Neural progenitor cell (in vitro differentiated cells): ENCODE data around the gene LETMD1. TPM values are rescaled to one million over a fixed set of nuclear protein-coding genes. Genes with fewer than 3 reads are reported as not detected.

ENCODE experiments used
- DNase-seq: peaks from one replicate; pipeline ENCODE4 v3.0.0-alpha.2; 2016; ENCODE audit warnings: low spot score
- H2AFZ ChIP-seq: fragments of 200-600 bp; sonication (generic); replicated peaks from 2 replicates; pipeline ENCODE4 v1.6.1; 2016; ENCODE audit warnings: antibody characterized with exemption
- H3F3A ChIP-seq: fragments of 200-600 bp; sonication (generic); 2 replicates; pipeline ENCODE4 v1.6.1; 2016; ENCODE audit warnings: antibody characterized with exemption, low read depth
- H3K27ac ChIP-seq: fragments of 200-600 bp; sonication (generic); 2 replicates; pipeline ENCODE4 v1.5.1; 2016; ENCODE audit warnings: mild to moderate bottlenecking
- H3K27me3 ChIP-seq: fragments of 200-600 bp; sonication (generic); 2 replicates; pipeline ENCODE4 v1.6.1; 2016; ENCODE audit warnings: mild to moderate bottlenecking, moderate library complexity
- H3K36me3 ChIP-seq: fragments of 200-600 bp; sonication (generic); 2 replicates; pipeline ENCODE4 v1.5.1; 2016
- H3K4me1 ChIP-seq: fragments of 200-600 bp; sonication (generic); 2 replicates; pipeline ENCODE4 v1.6.1; 2016; ENCODE audit warnings: mixed run types
- H3K4me2 ChIP-seq: fragments of 200-600 bp; sonication (generic); 2 replicates; pipeline ENCODE4 v1.6.1; 2016
- H3K4me3 ChIP-seq: fragments of 200-600 bp; sonication (generic); 2 replicates; pipeline ENCODE4 v1.5.1; 2016
- H3K79me2 ChIP-seq: fragments of 200-600 bp; sonication (generic); 2 replicates; pipeline ENCODE4 v1.6.1; 2016; ENCODE audit warnings: low read depth
- H3K9ac ChIP-seq: fragments of 200-600 bp; sonication (generic); 2 replicates; pipeline ENCODE4 v1.6.1; 2016
- H3K9me3 ChIP-seq: fragments of 200-600 bp; sonication (generic); 2 replicates; pipeline ENCODE4 v1.5.1; 2016; ENCODE audit warnings: low read depth
- H4K20me1 ChIP-seq: fragments of 200-600 bp; sonication (generic); 2 replicates; pipeline ENCODE4 v1.6.1; 2016; ENCODE audit warnings: low read depth
- H3K27ac Mint-ChIP-seq: 3 replicates; pipeline ENCODE4 v1.8.0; 2021; ENCODE audit warnings: mixed read lengths
- H3K27me3 Mint-ChIP-seq: 2 replicates; pipeline ENCODE4 v1.8.0; 2022; ENCODE audit warnings: low read depth, mild to moderate bottlenecking, inconsistent platforms, moderate library complexity, mixed read lengths; ENCODE audit not compliant: insufficient read depth
- H3K36me3 Mint-ChIP-seq: 3 replicates; pipeline ENCODE4 v1.8.0; 2021; ENCODE audit warnings: mixed read lengths
- H3K4me1 Mint-ChIP-seq: 3 replicates; pipeline ENCODE4 v1.8.0; 2021; ENCODE audit warnings: mixed read lengths
- H3K4me3 Mint-ChIP-seq: 3 replicates; pipeline ENCODE4 v1.8.0; 2021; ENCODE audit warnings: mild to moderate bottlenecking, moderate library complexity, mixed read lengths
- H3K9me3 Mint-ChIP-seq: 3 replicates; pipeline ENCODE4 v1.8.0; 2020; ENCODE audit warnings: mixed read lengths
- CTCF ChIP-seq: fragments of 200-600 bp; sonication (generic); IDR thresholded peaks from 2 replicates; pipeline ENCODE4 v1.5.1; 2017; ENCODE audit warnings: antibody characterized with exemption, mild to moderate bottlenecking
- EZH2 ChIP-seq: fragments of 200-600 bp; sonication (generic); IDR thresholded peaks from 2 replicates; pipeline ENCODE4 v1.6.1; 2017; ENCODE audit warnings: antibody characterized with exemption, mild to moderate bottlenecking, moderate library complexity
- EZH2phosphoT487 ChIP-seq: fragments of 200-600 bp; sonication (generic); IDR thresholded peaks from 2 replicates; pipeline ENCODE4 v1.6.1; 2017; ENCODE audit warnings: antibody characterized with exemption
- total RNA-seq: library from RNA; depleted of rRNA; stranded (reverse); fragments of >200 nt; gene quantifications from 2 replicates; pipeline ENCODE4 v1.2.3, GENCODE V29; 2015; ENCODE audit warnings: low replicate concordance

LETMD1 gene
- total RNA-seq, 1 donor from 2014 or later, result 40.9 TPM

GRCh38 chr12:51001799-51002198 lies 46.3 kb upstream of the LETMD1 start:
- Histone ChIP-seq H3K9me3 (no peaks in the 10 kb centered on the region), H3K4me1 (no peaks in the 10 kb centered on the region), H3K4me2 (no peak overlapping the region), H3K27me3 (no peaks in the 10 kb centered on the region), H3K4me3 (no peak overlapping the region), H4K20me1 (no peaks in the 10 kb centered on the region), H3K9ac (no peak overlapping the region), H2AFZ (no peak overlapping the region), H3K79me2 (no peaks in the 10 kb centered on the region), H3K36me3 (no peaks in the 10 kb centered on the region), H3F3A (no peaks in the 10 kb centered on the region), H3K27ac (no peak overlapping the region)
- DNase-seq, result no peak
- Mint-ChIP-seq H3K36me3 (peaks cover 21% of the 10 kb centered on the region), H3K4me1 (no peaks in the 10 kb centered on the region), H3K4me3 (no peak overlapping the region), H3K27me3 (no peaks in the 10 kb centered on the region), H3K9me3 (no peaks in the 10 kb centered on the region), H3K27ac (no peak overlapping the region)
- TF ChIP-seq CTCF, result no peak
- no peak for TF ChIP-seq EZH2phosphoT487
- no peak for TF ChIP-seq EZH2

GRCh38 chr12:51004504-51004903 lies 43.6 kb upstream of the LETMD1 start:
- Histone ChIP-seq H3F3A (no peaks in the 10 kb centered on the region), H3K36me3 (no peaks in the 10 kb centered on the region), H3K27me3 (no peaks in the 10 kb centered on the region), H2AFZ (no peak overlapping the region), H3K27ac (no peak overlapping the region), H3K9me3 (no peaks in the 10 kb centered on the region), H3K79me2 (peaks cover 19% of the 10 kb centered on the region), H3K9ac (no peak overlapping the region), H3K4me1 (peaks cover 9% of the 10 kb centered on the region), H3K4me2 (no peak overlapping the region), H3K4me3 (no peak overlapping the region), H4K20me1 (peaks cover 2% of the 10 kb centered on the region)
- DNase-seq, result no peak
- H3K4me1 Mint-ChIP-seq, result peaks cover 3% of the 10 kb centered on the region
- no peaks in the 10 kb centered on the region for H3K9me3 Mint-ChIP-seq
- H3K27ac Mint-ChIP-seq, result no peak overlapping the region
- H3K4me3 Mint-ChIP-seq, result no peak overlapping the region
- TF ChIP-seq EZH2phosphoT487 (no peak), CTCF (no peak), EZH2 (no peak)
- no peaks in the 10 kb centered on the region for H3K27me3 Mint-ChIP-seq
- H3K36me3 Mint-ChIP-seq, result peaks cover 24% of the 10 kb centered on the region

- Mint-ChIP-seq H3K4me3 (no peak overlapping the region), H3K27me3 (peaks cover 2% of the 10 kb centered on the region), H3K36me3 (peaks cover 22% of the 10 kb centered on the region), H3K27ac (no peak overlapping the region), H3K9me3 (no peaks in the 10 kb centered on the region), H3K4me1 (peaks cover 3% of the 10 kb centered on the region)
- Histone ChIP-seq H3K36me3 (no peaks in the 10 kb centered on the region), H3K79me2 (peaks cover 24% of the 10 kb centered on the region), H3K27me3 (no peaks in the 10 kb centered on the region), H4K20me1 (peaks cover 5% of the 10 kb centered on the region), H3K9ac (no peak overlapping the region), H2AFZ (no peak overlapping the region), H3K4me3 (no peak overlapping the region), H3K27ac (no peak overlapping the region), H3F3A (no peaks in the 10 kb centered on the region), H3K4me1 (peaks cover 13% of the 10 kb centered on the region), H3K4me2 (no peak overlapping the region), H3K9me3 (no peaks in the 10 kb centered on the region)
- no peak for TF ChIP-seq EZH2
- TF ChIP-seq EZH2phosphoT487, result no peak
- no peak for TF ChIP-seq CTCF
- DNase-seq, result no peak
Observed at GRCh38 chr12:51005030-51005429, 43.1 kb upstream of the LETMD1 start.
